B cell (primary cell): ENCODE results near the gene CDK11A. TPM values are rescaled to one million over a fixed set of nuclear protein-coding genes. Genes with fewer than 3 reads are reported as not detected.
A peak's percentile ranks its signal among the peaks of the same experiment; 100 is the strongest.

Experiments used
- ATAC-seq: fragments of 200-7000 bp; cut with Tn5 transposase; one replicate; pipeline ENCODE4 v1.10.0; 2021; ENCODE audit warnings: low read depth, mild to moderate bottlenecking, moderate number of reproducible peaks, moderate library complexity
- CTCF ChIA-PET: fragments of 350-600 bp; sonication (Branson Sonifier 250); formaldehyde crosslinking; loops from one replicate; lab custom pipeline; 2021; ENCODE audit warnings: antibody characterized with exemption, inconsistent platforms; lab: Charles Lee
- POLR2A ChIA-PET: fragments of 350-600 bp; sonication (Branson Sonifier 250); formaldehyde crosslinking; loops from one replicate; lab custom pipeline; 2021; ENCODE audit warnings: antibody characterized with exemption; lab: Charles Lee
- DNase-seq: peaks from one replicate; pipeline ENCODE4 v3.0.0; 2013
- H2AFZ ChIP-seq: 2 replicates; pipeline ENCODE4 v1.6.1; 2012; ENCODE audit warnings: mild to moderate bottlenecking, low read depth, low read length; ENCODE audit not compliant: insufficient read depth, poor library complexity, severe bottlenecking
- H3K27ac ChIP-seq, 2 donors: 1 replicate in 1 of 2; 2 replicates in 1 of 2; pipeline ENCODE4 v1.5.1; 2012 to 2013; ENCODE audit warnings: low read length in 2 of 2, mild to moderate bottlenecking in 2 of 2, moderate library complexity in 1 of 2
- H3K27me3 ChIP-seq, 4 experiments: fragments of 200-600 bp in 1 of 4; sonication (generic) in 1 of 4; replicated peaks in 1 of 4; 1 replicate in 2 of 4; 2 replicates in 2 of 4; pipeline versions ENCODE4 v1.6.1 to v1.7.0; 2013 to 2016; ENCODE audit warnings: low read length in 3 of 4, mild to moderate bottlenecking in 2 of 4, mixed read lengths in 1 of 4, moderate library complexity in 1 of 4; ENCODE audit not compliant: insufficient read depth in 4 of 4, control insufficient read depth in 3 of 4; ENCODE audit errors: control extremely low read depth in 1 of 4
- H3K36me3 ChIP-seq, 2 experiments: replicated peaks in 1 of 2; 1 replicate in 1 of 2; 2 replicates in 1 of 2; pipeline versions ENCODE4 v1.6.1 to v1.7.1; 2013; ENCODE audit warnings: low read length in 1 of 2; ENCODE audit not compliant: insufficient read depth in 2 of 2, control insufficient read depth in 1 of 2; ENCODE audit errors: control extremely low read depth in 1 of 2, extremely low read depth in 1 of 2
- H3K4me1 ChIP-seq, 2 donors: fragments of 200-600 bp in 1 of 2; sonication (generic) in 1 of 2; 1 replicate in 1 of 2; 2 replicates in 1 of 2; pipeline versions ENCODE4 v1.5.1 to v1.6.1; 2013 to 2017; ENCODE audit warnings: low read length in 2 of 2; ENCODE audit not compliant: control insufficient read depth in 2 of 2, insufficient read depth in 2 of 2
- H3K4me2 ChIP-seq: replicated peaks from 2 replicates; pipeline ENCODE3; 2012; ENCODE audit warnings: mild to moderate bottlenecking, low read depth, low read length; ENCODE audit not compliant: poor library complexity, severe bottlenecking
- H3K4me3 ChIP-seq, 5 experiments: fragments of 200-600 bp in 1 of 5; sonication (generic) in 1 of 5; 1 replicate in 3 of 5; 2 replicates in 2 of 5; pipeline versions ENCODE4 v1.5.1 to v1.7.0; 2011 to 2016; ENCODE audit warnings: low read length in 4 of 5, mild to moderate bottlenecking in 4 of 5, low read depth in 2 of 5, control low read depth in 1 of 5, moderate library complexity in 1 of 5; ENCODE audit not compliant: insufficient read depth in 1 of 5; ENCODE audit errors: control extremely low read depth in 1 of 5, extremely low read depth in 1 of 5
- H3K79me2 ChIP-seq: fragments of 200-600 bp; sonication (generic); one replicate; pipeline ENCODE4 v1.6.0; 2016; ENCODE audit warnings: low read length; ENCODE audit not compliant: control insufficient read depth, insufficient read depth
- H3K9ac ChIP-seq: fragments of 200-600 bp; sonication (generic); 2 replicates; pipeline ENCODE4 v1.6.1; 2017; ENCODE audit warnings: mild to moderate bottlenecking, low read length, moderate library complexity
- H3K9me3 ChIP-seq, 3 donors: one replicate each; pipeline versions ENCODE4 v1.6.1 to v1.7.1; 2013; ENCODE audit warnings: low read length in 2 of 3; ENCODE audit not compliant: control insufficient read depth in 2 of 3, insufficient read depth in 1 of 3; ENCODE audit errors: control extremely low read depth in 1 of 3
- H4K20me1 ChIP-seq: 2 replicates; pipeline ENCODE4 v1.6.0; 2012; ENCODE audit warnings: mild to moderate bottlenecking, low read length; ENCODE audit not compliant: insufficient read depth, control insufficient read depth, poor library complexity, severe bottlenecking
- H3K27ac Mint-ChIP-seq: one replicate; pipeline ENCODE4 v1.8.0; 2021; ENCODE audit warnings: mixed read lengths
- H3K27me3 Mint-ChIP-seq: one replicate; pipeline ENCODE4 v1.8.0; 2021; ENCODE audit warnings: mixed read lengths
- H3K4me1 Mint-ChIP-seq: one replicate; pipeline ENCODE4 v1.8.0; 2021; ENCODE audit warnings: mixed read lengths
- H3K4me3 Mint-ChIP-seq: one replicate; pipeline ENCODE4 v1.8.0; 2021; ENCODE audit warnings: mixed read lengths
- H3K9me3 Mint-ChIP-seq: one replicate; pipeline ENCODE4 v1.8.0; 2022; ENCODE audit warnings: mixed read lengths; ENCODE audit not compliant: insufficient read depth
- CTCF ChIP-seq: fragments of 200-600 bp; IDR thresholded peaks from one replicate; pipeline ENCODE4 v1.8.0; 2022; ENCODE audit warnings: antibody characterized with exemption, mild to moderate bottlenecking
- EZH2 ChIP-seq: IDR thresholded peaks from 2 replicates; pipeline ENCODE4 v1.6.1; 2012; ENCODE audit warnings: borderline replicate concordance, low read depth, mild to moderate bottlenecking, moderate library complexity, low read length; ENCODE audit not compliant: insufficient read depth, poor library complexity, severe bottlenecking
- WGBS: methylation state at CpG from one replicate; pipeline ENCODE4 v1.1.5; 2013; ENCODE audit warnings: missing lambda C conversion rate; ENCODE audit not compliant: insufficient coverage; 5-methylcytosine and 5-hydroxymethylcytosine counted together
- intact Hi-C: fragments of 100-400 bp; cut with micrococcal nuclease; formaldehyde crosslinking; loops from one replicate; pipeline ENCODE4 v1.10.0; 2022
- polyA plus RNA-seq: library from polyadenylated mRNA; depleted of rRNA; stranded (reverse); fragments of >200 nt; gene quantifications from 2 replicates; pipeline ENCODE4 v1.2.3, GENCODE V29; 2012
- total RNA-seq, 2 donors: library from RNA; stranded (reverse); fragments of 120-200 nt in 1 of 2; gene quantifications; 1 replicate in 1 of 2; 2 replicates in 1 of 2; pipeline versions ENCODE4 v1.2.3 to v1.2.4, GENCODE V29; 2013 to 2022

The CDK11A gene
- total and polyA plus RNA-seq, 2 donors (not counting 1 experiment from before 2014, with no cell fraction given) = 82.1 to 138 TPM

GRCh38 chr1:1771096-1771495 is 46.9 kb upstream of the CDK11A start:
- Histone ChIP-seq H3K9ac (no peak overlapping the region), H4K20me1 (peaks cover 62% of the 10 kb centered on the region), H2AFZ (no peak overlapping the region), H3K27ac (no peak overlapping the region), H3K36me3 (peaks cover 0 to 51% of the 10 kb centered on the region in 2 experiments), H3K4me2 (no peak overlapping the region), H3K9me3 (peaks cover 0 to 7% (median 0%) of the 10 kb centered on the region in 3 donors), H3K79me2 (peaks cover 98% of the 10 kb centered on the region), H3K27me3 (no peaks in the 10 kb centered on the region), H3K4me3 (no peak overlapping the region), H3K4me1 (peaks cover 17 to 21% of the 10 kb centered on the region in 2 donors)
- 100% methylated on average over 3 of the region's 3 CpGs for WGBS
- peaks cover 4% of the 10 kb centered on the region for H3K9me3 Mint-ChIP-seq
- peaks cover 34% of the 10 kb centered on the region for H3K4me1 Mint-ChIP-seq
- ChIA-PET POLR2A (no interaction called here), CTCF (no interaction called here)
- H3K27ac Mint-ChIP-seq = peak overlapping the region; percentile 5
- ATAC-seq (no peak), DNase-seq (no peak)
- TF ChIP-seq CTCF (no peak), EZH2 (no peak)
- intact Hi-C loops = no loop called here
- H3K4me3 Mint-ChIP-seq = no peak overlapping the region
- H3K27me3 Mint-ChIP-seq = no peaks in the 10 kb centered on the region

GRCh38 chr1:1770102-1770501 is 45.9 kb upstream of the CDK11A start:
- no peak overlapping the region for H3K9ac ChIP-seq
- intact Hi-C loops = no loop called here
- H3K27ac ChIP-seq = peak overlapping the region in 1 of 2 donors; percentile 34
- ChIA-PET CTCF (interaction anchor here (1.0 to 1.2 kb wide), 3 partner anchors 26 to 138 kb away, joined by 3 to 6 read pairs (median 5); no protein-coding TSS in a partner anchor), POLR2A (no interaction called here)
- H3K27me3 Mint-ChIP-seq = no peaks in the 10 kb centered on the region
- peaks cover 24% of the 10 kb centered on the region for H3K4me1 Mint-ChIP-seq
- H3K4me2 ChIP-seq = no peak overlapping the region
- H3K9me3 ChIP-seq = peaks cover 0 to 7% (median 0%) of the 10 kb centered on the region in 3 donors
- peaks cover 4% of the 10 kb centered on the region for H3K9me3 Mint-ChIP-seq
- peaks cover 98% of the 10 kb centered on the region for H3K79me2 ChIP-seq
- no peak overlapping the region for H3K4me3 ChIP-seq
- no peaks in the 10 kb centered on the region for H3K27me3 ChIP-seq
- H3K4me1 ChIP-seq = peaks cover 7 to 11% of the 10 kb centered on the region in 2 donors
- no peak overlapping the region for H3K4me3 Mint-ChIP-seq
- H2AFZ ChIP-seq = no peak overlapping the region
- no peak for ATAC-seq
- peaks cover 57% of the 10 kb centered on the region for H4K20me1 ChIP-seq
- H3K36me3 ChIP-seq = peaks cover 0 to 59% of the 10 kb centered on the region in 2 experiments
- no peak for TF ChIP-seq CTCF
- no peak for TF ChIP-seq EZH2
- H3K27ac Mint-ChIP-seq = no peak overlapping the region
- DNase-seq = no peak
- no CpG with 5 or more reads among the region's 3 CpGs for WGBS
